ENCODE measurements around the gene SZRD1.
A peak's percentile ranks its signal among the peaks of the same experiment; 100 is the strongest.

SZRD1 gene

DNA sequence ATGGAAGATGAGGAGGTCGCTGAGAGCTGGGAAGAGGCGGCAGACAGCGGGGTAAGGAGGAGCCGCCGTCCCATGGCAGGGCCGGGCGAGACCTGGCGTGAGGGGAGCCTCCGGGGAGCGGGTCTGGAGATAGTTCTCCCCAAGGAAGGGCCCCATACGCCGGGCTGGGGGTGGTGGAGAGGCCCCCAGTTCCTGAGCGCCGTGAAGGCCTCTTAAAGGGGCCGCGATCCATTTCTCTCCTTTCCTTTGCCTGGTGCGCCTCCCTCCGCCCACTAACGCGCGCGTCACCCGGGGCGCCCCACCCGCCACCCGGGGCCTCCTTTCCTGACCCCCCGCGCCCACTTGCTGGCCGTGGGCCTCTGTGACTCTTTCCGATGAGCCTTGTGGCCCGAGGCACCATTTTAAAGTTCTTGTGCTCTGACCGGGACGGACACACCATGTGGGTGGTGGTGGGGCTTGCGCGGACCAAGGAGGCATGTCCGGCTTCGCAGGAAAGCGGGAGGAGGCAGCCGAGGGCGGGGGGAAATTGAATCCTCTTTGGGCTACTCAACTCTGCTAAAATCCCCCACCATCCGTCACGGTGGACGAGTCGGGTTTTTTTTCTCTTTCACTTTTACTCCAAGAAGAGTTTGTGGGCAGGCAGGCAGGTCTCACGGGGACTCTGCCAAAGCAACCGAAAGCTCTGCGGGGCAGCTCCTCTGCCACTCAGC is 371 bp downstream of the SZRD1 start:
- peak; percentile 71 for DNase-seq (ENCODE audit: low read depth, low spot score)

DNA sequence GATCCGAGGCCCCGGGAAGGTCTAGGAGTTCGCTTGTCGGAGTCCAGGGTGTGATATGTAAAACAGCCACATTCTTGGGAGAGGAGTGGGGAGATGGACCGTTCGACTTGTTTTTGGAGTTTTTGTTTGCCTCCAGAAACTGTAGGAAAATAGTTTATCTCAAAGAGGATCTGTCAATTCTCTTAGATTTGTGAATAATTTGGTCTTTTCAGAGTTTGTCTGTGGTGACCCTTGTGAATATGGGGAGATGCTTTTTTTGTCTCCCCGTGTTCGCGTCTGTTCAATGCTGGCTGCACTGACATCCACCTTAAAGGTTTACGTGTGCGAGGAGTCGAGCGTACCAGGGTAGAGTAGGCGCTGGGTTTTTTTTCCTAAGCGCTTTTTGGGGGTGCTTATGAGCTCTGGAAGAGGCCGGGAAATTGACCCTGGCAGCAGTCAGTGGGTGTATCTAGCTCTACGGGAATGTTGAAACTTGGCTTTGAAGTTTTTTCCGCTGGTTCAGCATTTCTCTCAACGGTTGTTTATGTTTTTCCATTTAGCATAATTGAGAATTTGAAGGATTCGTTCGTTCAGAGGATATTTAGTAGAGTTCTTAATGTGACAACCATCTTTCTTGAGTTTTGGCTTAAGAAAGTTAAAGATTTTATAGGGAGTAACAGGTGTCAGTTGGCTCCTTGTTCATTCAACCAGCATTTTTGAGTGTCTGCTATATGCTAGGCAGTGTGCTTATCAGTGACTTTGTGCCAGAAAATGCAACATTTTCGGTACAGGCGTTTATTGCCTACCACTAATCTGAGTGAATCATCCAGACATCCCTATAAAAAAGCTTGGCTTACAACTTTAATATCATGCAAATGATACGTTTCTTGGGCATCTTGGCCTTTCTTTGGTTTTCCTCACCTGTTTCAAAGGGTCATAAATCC is 1.2 kb downstream of the SZRD1 start:
- no peak for DNase-seq (ENCODE audit: low read depth, low spot score)

DNA sequence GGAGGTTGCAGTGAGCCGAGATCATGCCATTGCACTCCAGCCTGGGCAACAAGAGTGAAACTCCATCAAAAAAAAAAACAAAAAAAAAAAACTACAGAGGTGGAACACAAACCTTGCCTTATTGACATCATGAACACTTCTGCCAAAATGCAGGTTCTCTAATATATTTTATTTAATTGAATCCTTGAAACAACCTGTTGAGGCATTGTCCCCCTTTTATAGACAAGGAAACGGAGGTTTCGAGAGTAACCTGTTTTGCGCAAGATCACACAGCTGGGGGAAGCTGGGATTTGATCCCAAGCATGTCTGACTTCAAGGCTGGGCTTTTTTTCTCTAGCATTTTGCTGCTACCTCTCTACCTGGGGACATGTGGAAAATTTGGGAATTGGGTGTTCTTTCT is 2.8 kb downstream of the SZRD1 start:
- no peak for DNase-seq (ENCODE audit: low read depth, low spot score)

DNA sequence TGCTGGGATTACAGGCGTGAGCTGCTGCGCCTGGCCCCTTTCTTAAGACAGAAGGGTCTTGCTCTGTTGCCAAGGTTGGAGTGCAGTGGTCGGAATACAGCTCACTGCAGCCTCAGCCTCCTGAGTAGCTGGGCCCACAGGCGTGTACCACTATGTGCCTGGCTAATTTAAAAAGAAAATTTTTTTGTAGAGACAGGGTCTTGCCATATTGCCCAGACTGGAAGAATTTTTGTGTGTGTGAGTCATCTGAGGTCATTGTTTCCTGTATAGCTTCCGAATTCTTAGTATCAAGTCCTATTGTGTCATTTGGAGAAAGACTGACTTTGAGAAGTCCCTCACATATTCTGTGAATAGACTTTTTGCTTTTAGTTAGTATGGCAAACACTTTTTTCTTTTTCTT is 4.7 kb downstream of the SZRD1 start:
- no peak for DNase-seq (ENCODE audit: low read depth, low spot score)

DNA sequence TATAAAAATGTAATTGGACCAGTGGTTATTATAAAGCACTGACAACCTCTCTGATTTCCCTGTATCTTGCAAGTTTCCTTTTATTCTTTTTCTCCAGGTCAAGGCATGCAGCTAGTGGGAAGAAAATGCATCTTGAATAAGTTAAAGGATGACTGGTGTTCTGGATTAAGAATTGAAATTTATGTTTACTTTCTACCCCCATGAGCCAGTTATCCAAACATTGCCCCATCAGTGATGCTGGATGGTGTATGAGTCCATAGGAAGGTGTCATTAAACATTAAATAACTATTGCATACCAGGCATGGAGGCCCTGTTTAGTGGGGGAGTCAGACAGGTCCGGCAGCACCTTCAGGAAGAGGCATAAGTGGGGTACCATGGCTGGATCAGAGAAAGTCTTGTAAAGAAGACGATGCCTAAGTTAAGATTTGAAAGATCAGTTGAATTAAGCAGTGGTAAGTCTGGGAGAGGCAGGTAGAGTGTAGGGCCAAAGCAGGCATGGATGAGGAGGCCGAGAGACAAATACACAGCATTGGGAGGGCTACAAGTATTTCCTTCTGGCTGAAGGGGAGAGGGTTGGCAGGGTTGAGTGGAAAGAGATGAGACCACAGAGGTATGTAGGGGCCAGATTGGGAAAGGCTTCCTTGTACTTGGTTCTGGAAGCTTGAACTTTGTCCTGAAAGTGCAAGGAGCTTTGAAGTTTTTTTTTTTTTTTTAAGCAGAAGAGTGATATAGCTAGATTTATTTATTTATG is 5.7 kb downstream of the SZRD1 start:
- DNase-seq (ENCODE audit: low read depth, low spot score): no peak

DNA sequence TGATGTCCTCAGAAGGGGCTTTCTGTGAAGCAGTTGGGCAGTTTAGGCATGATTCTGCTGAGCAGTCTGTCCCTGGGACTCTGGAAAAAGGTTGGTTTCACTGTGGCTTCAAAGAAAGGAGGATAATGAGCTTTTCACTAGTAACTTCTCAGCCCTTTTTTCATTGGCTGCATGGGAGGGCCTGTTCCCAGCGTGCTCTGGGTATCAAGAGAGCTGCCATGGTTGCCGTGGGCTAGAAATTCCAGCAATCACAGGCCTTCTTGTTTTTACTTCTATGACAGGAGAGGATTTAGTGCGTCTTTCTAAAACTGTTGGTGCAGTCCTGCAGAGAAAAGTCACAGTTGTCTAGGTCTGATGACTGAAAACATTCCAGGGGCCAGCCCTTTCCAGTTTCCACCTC is 7.2 kb downstream of the SZRD1 start:
- DNase-seq (ENCODE audit: low read depth, low spot score): no peak

DNA sequence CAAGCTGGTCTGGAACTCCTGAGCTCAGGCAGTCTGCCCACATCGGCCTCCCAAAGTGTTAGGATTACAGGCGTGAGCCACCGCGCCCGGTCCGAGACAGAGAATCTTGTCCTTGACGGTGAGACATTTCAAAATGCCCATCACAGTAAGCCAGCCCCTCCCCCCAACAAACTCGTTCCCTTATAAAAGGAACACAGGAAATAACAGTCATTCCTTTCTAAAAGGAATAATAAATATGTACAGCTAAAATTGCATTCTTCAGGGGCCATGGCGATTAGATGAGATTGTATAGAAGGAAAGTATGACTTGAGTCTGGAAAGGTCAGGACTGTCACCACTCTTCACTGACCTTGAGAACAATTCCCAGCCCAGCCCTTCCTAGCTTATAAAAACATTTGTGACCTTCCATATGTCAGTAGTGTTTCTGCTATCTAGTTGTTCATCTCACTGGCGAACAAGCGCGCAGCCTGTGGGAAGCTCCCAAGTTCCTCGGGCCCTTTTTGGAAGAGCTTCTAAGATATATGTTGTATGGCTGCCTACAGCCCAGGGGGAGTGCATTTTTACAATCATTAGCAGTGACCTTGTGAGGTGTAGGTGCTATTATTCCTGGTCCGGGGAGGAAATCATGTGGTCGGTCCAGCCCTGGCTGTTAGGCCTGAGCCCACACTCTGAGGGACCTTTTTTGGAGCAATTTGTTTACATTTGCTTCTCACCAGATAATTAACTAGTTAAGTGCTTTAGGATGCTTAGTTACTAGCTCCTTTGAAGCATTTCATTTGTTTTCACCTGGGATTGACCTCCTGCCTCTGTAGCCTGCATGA is 8.7 kb downstream of the SZRD1 start:
- DNase-seq (ENCODE audit: low read depth, low spot score): no peak

DNA sequence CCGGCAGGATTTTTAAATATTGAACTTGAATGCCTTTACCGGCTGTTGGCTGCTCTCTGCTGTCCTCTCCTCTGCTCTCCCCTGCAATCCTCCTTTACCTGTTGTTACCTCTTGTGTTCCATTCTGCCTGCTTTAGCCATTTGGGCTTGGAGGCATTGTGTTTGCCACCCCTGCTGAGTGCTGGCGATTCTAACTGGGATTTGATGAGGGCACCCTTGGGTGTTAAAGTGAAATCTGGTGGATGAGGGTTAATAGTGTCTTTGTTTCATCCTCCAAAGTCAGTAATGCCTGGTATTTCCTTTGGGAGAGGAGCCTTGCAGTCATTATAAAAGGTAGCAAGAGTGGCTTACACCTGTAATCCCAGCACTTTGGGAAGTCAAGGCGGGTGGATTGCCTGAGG is 9.9 kb downstream of the SZRD1 start:
- DNase-seq (ENCODE audit: low read depth, low spot score): no peak

DNA sequence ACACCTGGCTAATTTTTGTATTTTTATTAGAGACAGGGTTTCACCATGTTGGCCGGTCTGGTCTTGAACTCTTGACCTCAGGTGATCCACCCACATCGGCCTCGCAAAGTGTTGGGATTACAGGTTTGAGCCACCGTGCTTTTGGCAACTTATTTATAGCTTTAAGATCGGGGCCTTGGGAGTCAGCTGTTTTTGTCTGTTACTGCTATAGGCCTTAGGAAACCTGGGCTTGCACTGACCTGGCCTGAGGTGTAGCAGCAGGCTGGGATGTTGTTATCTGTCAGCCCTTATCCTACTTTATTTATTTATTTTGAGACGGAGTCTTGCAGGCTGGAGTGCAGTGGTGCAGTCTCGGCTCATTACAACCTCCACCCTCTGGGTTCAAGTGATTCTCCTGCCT is 11.4 kb downstream of the SZRD1 start:
- DNase-seq (ENCODE audit: low read depth, low spot score): no peak

DNA sequence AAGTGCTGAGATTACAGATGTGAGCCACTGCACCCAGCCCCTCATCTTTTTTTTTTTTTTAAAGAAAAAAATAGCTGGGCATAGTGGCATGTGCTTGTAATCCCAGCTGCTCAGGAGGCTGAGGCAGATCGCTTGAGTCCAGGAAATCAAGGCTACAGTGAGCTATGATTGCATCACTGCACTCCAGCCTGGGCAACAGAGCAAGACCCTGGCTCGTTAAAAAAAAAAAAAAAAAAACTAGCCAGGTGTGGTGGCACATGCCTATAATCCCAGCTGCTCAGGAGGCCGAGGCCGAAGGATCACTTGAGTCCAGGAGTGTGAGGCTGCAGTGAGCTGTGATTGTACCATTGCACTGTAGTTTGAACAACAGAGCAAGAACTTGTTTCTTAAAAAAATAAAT is 13.8 kb downstream of the SZRD1 start:
- no peak for DNase-seq (ENCODE audit: low read depth, low spot score)

DNA sequence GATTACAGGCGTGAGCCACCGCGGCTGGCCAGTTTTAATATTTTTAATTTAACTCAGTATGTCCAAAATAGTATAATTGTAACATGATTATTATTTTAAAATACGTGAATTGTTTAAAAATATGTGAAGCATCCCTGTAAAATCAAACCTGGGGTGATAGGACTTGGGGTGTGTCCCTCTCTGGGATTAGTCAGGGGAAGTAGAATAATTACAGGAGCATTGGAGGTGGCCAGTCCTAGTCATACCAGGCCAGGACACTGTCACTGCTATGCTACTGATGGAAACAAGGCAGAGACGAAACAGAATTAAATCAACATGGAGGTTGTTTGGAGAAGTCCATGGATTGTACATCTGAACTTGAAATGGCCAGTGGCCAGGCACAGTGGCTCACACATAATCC is 16.8 kb downstream of the SZRD1 start:
- DNase-seq (ENCODE audit: low read depth, low spot score): no peak

DNA sequence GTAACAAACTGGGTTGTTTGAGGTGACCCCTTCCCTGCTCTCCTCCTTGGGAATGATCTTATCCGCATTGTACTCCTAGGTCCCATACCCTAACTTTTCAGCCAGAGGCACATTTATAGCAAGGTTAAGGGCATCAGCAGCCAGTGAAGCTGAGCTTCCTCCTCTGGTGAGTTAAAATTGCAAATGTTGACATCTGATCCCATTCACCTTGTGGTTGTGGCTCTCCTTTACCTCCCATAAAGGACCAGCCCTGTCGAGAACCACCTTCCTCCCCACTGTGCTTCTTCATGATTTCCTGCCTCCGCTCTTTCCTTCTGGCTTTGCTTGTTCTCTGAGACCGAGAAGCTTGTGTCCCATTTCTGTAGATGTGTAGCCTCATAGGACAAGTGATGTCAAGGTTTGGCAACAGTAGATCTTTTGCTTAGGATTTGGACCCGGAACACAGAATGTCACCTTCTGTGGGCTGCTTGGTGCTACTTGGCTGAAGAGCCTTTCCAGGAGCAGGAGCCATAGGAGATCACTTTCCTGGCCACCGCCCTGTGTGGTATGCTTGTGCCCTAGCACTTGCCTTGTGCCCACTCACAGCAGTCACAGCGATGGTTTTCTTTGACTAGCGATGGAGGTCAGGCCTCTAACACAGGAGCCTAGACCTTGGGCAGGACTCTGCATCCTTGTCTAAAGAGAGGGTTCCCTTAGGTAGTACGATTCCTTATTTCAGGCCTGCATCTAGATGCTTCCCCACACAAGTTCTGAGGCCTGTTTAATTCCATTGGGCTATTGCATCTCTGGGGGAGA is 18.8 kb downstream of the SZRD1 start:
- no peak for DNase-seq (ENCODE audit: low read depth, low spot score)

DNA sequence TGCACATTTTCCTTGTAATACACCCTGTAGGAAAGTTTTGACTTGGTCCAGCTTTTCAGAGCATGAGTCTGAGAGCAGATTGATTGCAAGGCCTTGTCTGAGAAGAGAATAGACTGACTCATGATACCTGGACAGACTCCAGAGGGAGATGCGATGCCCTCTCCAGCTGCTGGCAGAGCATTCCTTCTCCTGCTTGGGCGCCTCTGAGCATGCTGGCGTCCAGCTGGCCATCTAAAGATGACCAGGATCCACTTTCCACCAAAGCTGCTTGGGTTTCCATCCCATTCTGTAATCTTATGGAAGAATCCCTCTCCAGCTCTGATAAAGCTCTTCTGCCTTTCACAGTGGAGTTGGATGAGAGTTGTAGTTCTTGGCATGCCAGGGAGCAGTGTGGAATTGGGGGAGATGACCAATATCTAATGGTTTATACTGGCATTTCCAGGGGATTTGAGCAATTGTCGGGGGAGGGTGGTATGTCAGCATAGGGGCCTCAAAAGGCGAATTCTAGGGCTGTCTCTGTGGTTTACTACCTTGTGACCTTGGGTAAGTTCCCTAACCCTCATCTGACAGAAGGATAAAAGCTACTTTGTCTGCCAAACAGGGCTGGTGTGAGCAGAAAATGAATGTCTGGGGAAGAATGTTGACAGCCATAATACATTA is 19.5 kb downstream of the SZRD1 start:
- no peak for DNase-seq (ENCODE audit: low read depth, low spot score)

DNA sequence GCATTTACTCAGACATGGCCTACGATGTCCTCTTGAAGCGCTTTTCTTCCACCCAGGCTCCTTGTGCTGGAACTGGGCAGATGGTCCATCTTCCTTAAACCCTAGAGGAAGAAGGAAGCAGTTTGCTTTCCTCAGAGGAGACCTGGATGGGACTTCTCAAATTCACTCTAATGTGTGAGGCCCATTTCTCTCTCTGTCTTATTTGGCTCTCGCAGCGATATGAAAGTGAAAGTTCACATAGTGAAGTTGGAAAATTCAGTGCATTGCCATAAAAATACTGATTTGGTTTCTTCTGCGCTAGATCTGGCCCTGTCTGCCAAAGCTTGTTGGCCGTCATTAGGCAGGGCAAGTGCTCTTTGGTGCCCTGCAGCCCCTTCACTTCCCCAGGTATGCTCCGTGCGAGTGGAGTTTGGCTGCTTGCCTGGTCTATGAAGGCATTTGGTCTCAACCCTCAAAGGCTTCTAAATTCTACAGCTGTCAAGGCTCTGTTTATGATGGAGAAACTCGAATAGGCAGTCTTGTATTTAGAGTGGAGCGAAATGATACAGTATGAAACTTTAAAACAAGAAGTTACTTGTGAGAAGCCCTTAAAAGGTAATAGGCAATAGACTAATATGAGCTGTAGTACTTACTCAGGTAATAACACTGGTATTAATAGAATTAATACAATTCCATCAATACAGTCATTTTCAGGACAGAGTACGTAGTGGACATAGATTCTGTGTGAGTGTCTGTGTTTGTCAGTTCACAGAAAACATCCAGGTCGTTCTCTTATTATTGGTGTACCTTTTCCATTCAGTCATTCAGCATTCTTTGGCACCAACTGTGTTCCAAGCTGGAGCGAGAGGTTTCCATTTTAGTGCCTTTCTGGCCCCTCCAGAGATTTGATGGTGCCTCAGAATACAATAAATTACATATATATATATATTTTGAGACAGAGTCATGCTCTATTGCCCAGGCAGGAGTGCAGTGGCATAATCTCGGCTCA is 20.5 kb downstream of the SZRD1 start:
- DNase-seq (ENCODE audit: low read depth, low spot score): no peak

DNA sequence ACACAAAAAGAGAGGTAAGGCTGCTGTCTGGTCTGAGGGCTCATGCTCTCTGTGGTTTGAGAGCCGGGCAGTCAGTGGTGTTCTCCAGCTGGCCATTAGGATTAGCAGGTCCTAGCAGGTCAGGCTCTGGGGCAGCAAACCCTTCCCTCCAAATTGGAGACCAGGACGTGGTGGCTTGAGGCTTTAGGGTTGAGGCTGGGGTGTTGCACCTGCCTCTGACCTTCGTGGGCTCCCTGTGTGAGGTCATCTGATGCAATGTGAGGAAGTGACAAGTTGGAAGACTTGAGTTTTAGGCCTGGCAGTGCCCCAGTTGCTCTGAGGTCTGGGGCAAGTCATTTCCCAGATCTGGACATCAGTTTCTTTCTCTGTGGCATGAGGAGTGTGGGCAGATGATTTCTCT is 24.4 kb downstream of the SZRD1 start:
- no peak for DNase-seq (ENCODE audit: low read depth, low spot score)

DNA sequence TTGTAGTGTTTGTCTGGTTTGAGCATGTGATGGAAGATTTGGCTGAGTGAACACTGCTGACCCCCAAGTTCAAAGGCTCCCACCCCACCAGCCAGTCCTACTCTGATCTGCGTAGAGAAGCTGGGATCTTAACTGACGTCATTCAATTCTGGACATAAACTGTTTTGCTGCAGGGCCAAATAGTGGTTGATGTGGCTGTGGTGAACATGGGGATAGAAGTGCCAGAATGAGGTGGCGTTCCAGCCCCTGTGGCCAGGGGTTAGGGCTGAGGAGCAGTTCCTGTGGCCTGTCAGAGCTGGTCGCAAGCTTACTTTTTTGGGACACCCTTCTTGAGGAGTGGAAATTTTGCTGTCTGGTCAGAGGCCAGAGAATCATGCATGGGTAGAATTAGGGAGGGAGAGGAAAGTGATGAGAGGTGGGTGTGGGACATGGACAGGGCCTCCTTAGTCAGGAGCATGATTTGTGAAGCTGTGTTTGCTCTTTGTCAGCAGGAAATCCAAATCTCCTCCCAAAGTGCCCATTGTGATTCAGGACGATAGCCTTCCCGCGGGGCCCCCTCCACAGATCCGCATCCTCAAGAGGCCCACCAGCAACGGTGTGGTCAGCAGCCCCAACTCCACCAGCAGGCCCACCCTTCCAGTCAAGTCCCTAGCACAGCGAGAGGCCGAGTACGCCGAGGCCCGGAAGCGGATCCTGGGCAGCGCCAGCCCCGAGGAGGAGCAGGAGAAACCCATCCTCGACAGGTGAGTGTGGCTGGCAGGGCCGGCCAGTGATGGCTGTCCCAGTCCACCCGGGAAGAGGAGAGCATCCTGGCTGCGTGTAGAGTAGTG is 25.9 kb downstream of the SZRD1 start:
- DNase-seq (ENCODE audit: low read depth, low spot score): no peak

DNA sequence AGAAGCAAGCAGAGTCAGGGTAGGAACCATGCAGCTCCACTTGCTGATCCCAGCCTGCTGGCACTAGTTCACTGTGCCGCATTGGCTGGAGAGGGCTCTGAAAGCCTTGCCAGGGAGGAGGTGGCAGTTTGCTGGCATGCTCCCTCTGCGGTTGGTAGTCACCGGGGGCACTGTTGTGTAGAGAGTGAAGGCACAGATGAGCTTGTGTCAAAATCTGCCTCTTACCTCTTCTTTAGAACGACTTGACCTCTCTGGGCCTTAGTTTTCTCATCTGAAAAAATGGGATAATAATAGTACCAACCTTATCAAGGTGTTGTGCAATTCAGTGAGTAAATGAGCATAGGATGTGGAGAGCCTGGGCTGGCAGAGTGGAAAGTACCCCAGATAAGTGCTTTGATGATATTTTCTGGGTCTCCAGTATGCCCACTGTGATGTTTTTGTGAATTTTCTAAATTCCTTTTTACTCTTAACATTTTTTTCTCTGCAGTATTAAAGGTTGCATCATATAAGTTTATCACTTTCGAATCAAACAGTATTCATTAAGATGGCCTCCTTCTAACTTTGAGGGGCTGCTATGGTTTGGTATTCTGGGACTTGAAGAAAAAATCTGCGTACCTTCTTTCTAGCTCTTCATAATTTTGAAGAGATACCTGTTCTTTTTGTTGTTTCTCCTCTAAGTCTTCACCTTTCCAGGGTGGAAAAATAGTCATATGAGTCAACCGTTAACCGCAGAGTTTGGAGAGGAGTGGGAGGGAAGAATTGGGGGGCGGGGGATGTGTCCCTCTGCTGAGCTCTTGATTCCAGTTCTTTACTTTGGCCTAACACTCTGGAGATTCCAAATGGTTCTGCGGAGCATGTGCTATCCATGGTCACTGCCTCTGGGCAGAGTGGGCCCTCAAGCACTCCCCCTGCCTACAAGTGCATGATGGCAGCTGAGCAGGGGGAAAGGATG is 26.8 kb downstream of the SZRD1 start:
- no peak for DNase-seq (ENCODE audit: low read depth, low spot score)
